B cell (primary cell): ENCODE data around the gene MRTFA. TPM values are rescaled to one million over a fixed set of nuclear protein-coding genes. Genes with fewer than 3 reads are reported as not detected.

Experiments used
- ATAC-seq: fragments of 200-7000 bp; cut with Tn5 transposase; one replicate; pipeline ENCODE4 v1.10.0; 2021; ENCODE audit warnings: low read depth, mild to moderate bottlenecking, moderate number of reproducible peaks, moderate library complexity
- CTCF ChIA-PET: fragments of 350-600 bp; sonication (Branson Sonifier 250); formaldehyde crosslinking; loops from one replicate; lab custom pipeline; 2021; ENCODE audit warnings: antibody characterized with exemption, inconsistent platforms; lab: Charles Lee
- POLR2A ChIA-PET: fragments of 350-600 bp; sonication (Branson Sonifier 250); formaldehyde crosslinking; loops from one replicate; lab custom pipeline; 2021; ENCODE audit warnings: antibody characterized with exemption; lab: Charles Lee
- DNase-seq: peaks from one replicate; pipeline ENCODE4 v3.0.0; 2013
- H2AFZ ChIP-seq: 2 replicates; pipeline ENCODE4 v1.6.1; 2012; ENCODE audit warnings: mild to moderate bottlenecking, low read depth, low read length; ENCODE audit not compliant: insufficient read depth, poor library complexity, severe bottlenecking
- H3K27ac ChIP-seq, 2 donors: 1 replicate in 1 of 2; 2 replicates in 1 of 2; pipeline ENCODE4 v1.5.1; 2012 to 2013; ENCODE audit warnings: low read length in 2 of 2, mild to moderate bottlenecking in 2 of 2, moderate library complexity in 1 of 2
- H3K27me3 ChIP-seq, 4 experiments: fragments of 200-600 bp in 1 of 4; sonication (generic) in 1 of 4; replicated peaks in 1 of 4; 1 replicate in 2 of 4; 2 replicates in 2 of 4; pipeline versions ENCODE4 v1.6.1 to v1.7.0; 2013 to 2016; ENCODE audit warnings: low read length in 3 of 4, mild to moderate bottlenecking in 2 of 4, mixed read lengths in 1 of 4, moderate library complexity in 1 of 4; ENCODE audit not compliant: insufficient read depth in 4 of 4, control insufficient read depth in 3 of 4; ENCODE audit errors: control extremely low read depth in 1 of 4
- H3K36me3 ChIP-seq, 2 experiments: replicated peaks in 1 of 2; 1 replicate in 1 of 2; 2 replicates in 1 of 2; pipeline versions ENCODE4 v1.6.1 to v1.7.1; 2013; ENCODE audit warnings: low read length in 1 of 2; ENCODE audit not compliant: insufficient read depth in 2 of 2, control insufficient read depth in 1 of 2; ENCODE audit errors: control extremely low read depth in 1 of 2, extremely low read depth in 1 of 2
- H3K4me1 ChIP-seq, 2 donors: fragments of 200-600 bp in 1 of 2; sonication (generic) in 1 of 2; 1 replicate in 1 of 2; 2 replicates in 1 of 2; pipeline versions ENCODE4 v1.5.1 to v1.6.1; 2013 to 2017; ENCODE audit warnings: low read length in 2 of 2; ENCODE audit not compliant: control insufficient read depth in 2 of 2, insufficient read depth in 2 of 2
- H3K4me2 ChIP-seq: replicated peaks from 2 replicates; pipeline ENCODE3; 2012; ENCODE audit warnings: mild to moderate bottlenecking, low read depth, low read length; ENCODE audit not compliant: poor library complexity, severe bottlenecking
- H3K4me3 ChIP-seq, 5 experiments: fragments of 200-600 bp in 1 of 5; sonication (generic) in 1 of 5; 1 replicate in 3 of 5; 2 replicates in 2 of 5; pipeline versions ENCODE4 v1.5.1 to v1.7.0; 2011 to 2016; ENCODE audit warnings: low read length in 4 of 5, mild to moderate bottlenecking in 4 of 5, low read depth in 2 of 5, control low read depth in 1 of 5, moderate library complexity in 1 of 5; ENCODE audit not compliant: insufficient read depth in 1 of 5; ENCODE audit errors: control extremely low read depth in 1 of 5, extremely low read depth in 1 of 5
- H3K79me2 ChIP-seq: fragments of 200-600 bp; sonication (generic); one replicate; pipeline ENCODE4 v1.6.0; 2016; ENCODE audit warnings: low read length; ENCODE audit not compliant: control insufficient read depth, insufficient read depth
- H3K9ac ChIP-seq: fragments of 200-600 bp; sonication (generic); 2 replicates; pipeline ENCODE4 v1.6.1; 2017; ENCODE audit warnings: mild to moderate bottlenecking, low read length, moderate library complexity
- H3K9me3 ChIP-seq, 3 donors: one replicate each; pipeline versions ENCODE4 v1.6.1 to v1.7.1; 2013; ENCODE audit warnings: low read length in 2 of 3; ENCODE audit not compliant: control insufficient read depth in 2 of 3, insufficient read depth in 1 of 3; ENCODE audit errors: control extremely low read depth in 1 of 3
- H4K20me1 ChIP-seq: 2 replicates; pipeline ENCODE4 v1.6.0; 2012; ENCODE audit warnings: mild to moderate bottlenecking, low read length; ENCODE audit not compliant: insufficient read depth, control insufficient read depth, poor library complexity, severe bottlenecking
- H3K27ac Mint-ChIP-seq: one replicate; pipeline ENCODE4 v1.8.0; 2021; ENCODE audit warnings: mixed read lengths
- H3K27me3 Mint-ChIP-seq: one replicate; pipeline ENCODE4 v1.8.0; 2021; ENCODE audit warnings: mixed read lengths
- H3K4me1 Mint-ChIP-seq: one replicate; pipeline ENCODE4 v1.8.0; 2021; ENCODE audit warnings: mixed read lengths
- H3K4me3 Mint-ChIP-seq: one replicate; pipeline ENCODE4 v1.8.0; 2021; ENCODE audit warnings: mixed read lengths
- H3K9me3 Mint-ChIP-seq: one replicate; pipeline ENCODE4 v1.8.0; 2022; ENCODE audit warnings: mixed read lengths; ENCODE audit not compliant: insufficient read depth
- EZH2 ChIP-seq: IDR thresholded peaks from 2 replicates; pipeline ENCODE4 v1.6.1; 2012; ENCODE audit warnings: borderline replicate concordance, low read depth, mild to moderate bottlenecking, moderate library complexity, low read length; ENCODE audit not compliant: insufficient read depth, poor library complexity, severe bottlenecking
- WGBS: methylation state at CpG from one replicate; pipeline ENCODE4 v1.1.5; 2013; ENCODE audit warnings: missing lambda C conversion rate; ENCODE audit not compliant: insufficient coverage; 5-methylcytosine and 5-hydroxymethylcytosine counted together
- intact Hi-C: fragments of 100-400 bp; cut with micrococcal nuclease; formaldehyde crosslinking; loops from one replicate; pipeline ENCODE4 v1.10.0; 2022
- polyA plus RNA-seq: library from polyadenylated mRNA; depleted of rRNA; stranded (reverse); fragments of >200 nt; gene quantifications from 2 replicates; pipeline ENCODE4 v1.2.3, GENCODE V29; 2012
- total RNA-seq, 2 donors: library from RNA; stranded (reverse); fragments of 120-200 nt in 1 of 2; gene quantifications; 1 replicate in 1 of 2; 2 replicates in 1 of 2; pipeline versions ENCODE4 v1.2.3 to v1.2.4, GENCODE V29; 2013 to 2022
- TF ChIP-seq, protein P1 (sequence below): fragments of 200-600 bp; IDR thresholded peaks from one replicate; pipeline ENCODE4 v1.8.0; 2022; ENCODE audit warnings: antibody characterized with exemption, mild to moderate bottlenecking

The MRTFA gene
- total and polyA plus RNA-seq, 2 donors (not counting 1 experiment from before 2014, with no cell fraction given): 28.9 to 82.6 TPM

- Mint-ChIP-seq H3K4me1 (peaks cover 62% of the 10 kb centered on the region), H3K9me3 (no peaks in the 10 kb centered on the region), H3K27me3 (no peaks in the 10 kb centered on the region), H3K27ac (peak overlapping the region; percentile 92), H3K4me3 (no peak overlapping the region)
- intact Hi-C loops: loop anchor here (10.0 kb wide), 1 partner anchor 47 kb away; no protein-coding TSS in a partner anchor
- H4K20me1 ChIP-seq: peaks cover 6% of the 10 kb centered on the region
- no peak overlapping the region for H3K9ac ChIP-seq
- TF ChIP-seq EZH2: no peak
- TF ChIP-seq, protein P1, sequence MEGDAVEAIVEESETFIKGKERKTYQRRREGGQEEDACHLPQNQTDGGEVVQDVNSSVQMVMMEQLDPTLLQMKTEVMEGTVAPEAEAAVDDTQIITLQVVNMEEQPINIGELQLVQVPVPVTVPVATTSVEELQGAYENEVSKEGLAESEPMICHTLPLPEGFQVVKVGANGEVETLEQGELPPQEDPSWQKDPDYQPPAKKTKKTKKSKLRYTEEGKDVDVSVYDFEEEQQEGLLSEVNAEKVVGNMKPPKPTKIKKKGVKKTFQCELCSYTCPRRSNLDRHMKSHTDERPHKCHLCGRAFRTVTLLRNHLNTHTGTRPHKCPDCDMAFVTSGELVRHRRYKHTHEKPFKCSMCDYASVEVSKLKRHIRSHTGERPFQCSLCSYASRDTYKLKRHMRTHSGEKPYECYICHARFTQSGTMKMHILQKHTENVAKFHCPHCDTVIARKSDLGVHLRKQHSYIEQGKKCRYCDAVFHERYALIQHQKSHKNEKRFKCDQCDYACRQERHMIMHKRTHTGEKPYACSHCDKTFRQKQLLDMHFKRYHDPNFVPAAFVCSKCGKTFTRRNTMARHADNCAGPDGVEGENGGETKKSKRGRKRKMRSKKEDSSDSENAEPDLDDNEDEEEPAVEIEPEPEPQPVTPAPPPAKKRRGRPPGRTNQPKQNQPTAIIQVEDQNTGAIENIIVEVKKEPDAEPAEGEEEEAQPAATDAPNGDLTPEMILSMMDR: no peak
- H2AFZ ChIP-seq: no peak overlapping the region
- ATAC-seq (no peak), DNase-seq (no peak)
- peak overlapping the region; percentile 56 for H3K4me2 ChIP-seq
- no peaks in the 10 kb centered on the region for H3K27me3 ChIP-seq
- POLR2A ChIA-PET: interaction anchor here (2.3 kb wide), 1 partner anchor 18 kb away, joined by 7 read pairs; no protein-coding TSS in a partner anchor
- H3K79me2 ChIP-seq: peaks cover 37% of the 10 kb centered on the region
- 89% methylated on average over 4 of the region's 5 CpGs for whole genome bisulfite sequencing
- no peak overlapping the region for H3K4me3 ChIP-seq
- peaks cover 61 to 71% of the 10 kb centered on the region in 2 donors for H3K4me1 ChIP-seq
- no peaks in the 10 kb centered on the region for H3K9me3 ChIP-seq
- peak overlapping the region; percentile 17 to 80 for H3K27ac ChIP-seq
- CTCF ChIA-PET: interaction anchor here (1.4 to 7.2 kb wide), 2 partner anchors 18 to 228 kb away, joined by 5 to 51 read pairs; no protein-coding TSS in a partner anchor
- H3K36me3 ChIP-seq: peaks cover 3 to 65% of the 10 kb centered on the region in 2 experiments
These were observed 218.6 kb downstream of the MRTFA start for GRCh38 chr22:40417881-40418280.

- peak overlapping the region; percentile 81 for H3K4me3 Mint-ChIP-seq
- Histone ChIP-seq H3K9ac (no peak overlapping the region), H3K36me3 (peaks cover 0 to 56% of the 10 kb centered on the region in 2 experiments), H3K27me3 (no peaks in the 10 kb centered on the region), H2AFZ (no peak overlapping the region), H3K4me1 (peaks cover 69 to 80% of the 10 kb centered on the region in 2 donors), H3K9me3 (no peaks in the 10 kb centered on the region), H3K4me3 (no peak overlapping the region), H3K27ac (peak overlapping the region; percentile 10 to 80), H3K79me2 (peaks cover 29% of the 10 kb centered on the region), H4K20me1 (peaks cover 5% of the 10 kb centered on the region), H3K4me2 (peak overlapping the region; percentile 76)
- H3K27me3 Mint-ChIP-seq: no peaks in the 10 kb centered on the region
- CTCF ChIA-PET: interaction anchor here (1.4 to 7.2 kb wide), 3 partner anchors 16 to 229 kb away, joined by 4 to 51 read pairs (median 5); no protein-coding TSS in a partner anchor
- POLR2A ChIA-PET: interaction anchor here (0.7 to 2.3 kb wide), 2 partner anchors 19 to 371 kb away, joined by 5 to 7 read pairs; no protein-coding TSS in a partner anchor
- WGBS: 87% methylated on average over 6 of the region's 8 CpGs
- no peaks in the 10 kb centered on the region for H3K9me3 Mint-ChIP-seq
- no peak for ATAC-seq
- TF ChIP-seq, protein P1: no peak
- TF ChIP-seq EZH2: no peak
- intact Hi-C loops: loop anchor here (10.0 kb wide), 1 partner anchor 48 kb away; no protein-coding TSS in a partner anchor
- no peak for DNase-seq
- peak overlapping the region; percentile 92 for H3K27ac Mint-ChIP-seq
- H3K4me1 Mint-ChIP-seq: peaks cover 69% of the 10 kb centered on the region
These were observed 219.5 kb downstream of the MRTFA start for GRCh38 chr22:40417041-40417440.
